HCT116 (cell line): ENCODE results near the gene IBSP.

Source experiments
- CTCF ChIP-seq, 3 experiments: fragments of 200-600 bp in 1 of 3; sonication (generic) in 1 of 3; IDR thresholded peaks in 2 of 3; conservative IDR thresholded peaks in 1 of 3; 2 replicates each; pipeline ENCODE4 v1.5.1; 2012 to 2017; ENCODE audit warnings: low read depth in 2 of 3, low read length in 2 of 3, antibody characterized with exemption in 1 of 3, borderline replicate concordance in 1 of 3, control low read depth in 1 of 3, mild to moderate bottlenecking in 1 of 3, mixed read lengths in 1 of 3, mixed run types in 1 of 3, moderate library complexity in 1 of 3; ENCODE audit not compliant: insufficient read depth in 1 of 3
- EZH2phosphoT487 ChIP-seq: fragments of 200-600 bp; IDR thresholded peaks from 2 replicates; pipeline ENCODE4 v1.6.1; 2018; ENCODE audit warnings: antibody characterized with exemption, borderline replicate concordance
- POLR2A ChIP-seq: IDR thresholded peaks from 2 replicates; pipeline ENCODE4 v1.7.0; 2011; ENCODE audit warnings: borderline replicate concordance; ENCODE audit not compliant: insufficient read depth, insufficient read length; ENCODE audit errors: extremely low read depth
- ZFX ChIP-seq: fragments of 450-650 bp; IDR thresholded peaks from 2 replicates; pipeline ENCODE4 v1.6.1; 2017
- ZNF274 ChIP-seq: fragments of 200-500 bp; sonication (Bioruptor generic); IDR thresholded peaks from 2 replicates; pipeline ENCODE4 v1.6.1; 2014; ENCODE audit warnings: mild to moderate bottlenecking, low read depth, low read length, inconsistent platforms

- no peak for TF ChIP-seq ZFX
- no peak for TF ChIP-seq CTCF (IDR thresholded peaks at IDR 0.05 in 2 of 3, conservative IDR thresholded peaks at IDR 0.05 in 1 of 3; ENCODE audit: borderline replicate concordance in 1 of 3, insufficient read depth in 1 of 3, low read depth in 2 of 3, low read length in 2 of 3)
- TF ChIP-seq ZNF274 = no peak
- TF ChIP-seq POLR2A = no peak
- TF ChIP-seq EZH2phosphoT487 = no peak
These were observed 13.4 kb upstream of the IBSP start for GRCh38 chr4:87785731-87786509.
